Activated naive CD8-positive, alpha-beta T cell treated with anti-CD3 and anti-CD28 coated beads, Interleukin-2, amount 10 ng/mL, durations not matched to agents 7 days and 5 days (primary cell): ENCODE results near the gene COL19A1. TPM values are rescaled to one million over a fixed set of nuclear protein-coding genes. Genes with fewer than 3 reads are reported as not detected.
"Not testable (repeated sequence)": the region's sequence is repeated elsewhere in the genome, so short reads cannot be mapped to it uniquely, and the experiment has no call there.

ENCODE experiments used
- ATAC-seq: fragments of 150-1000 bp; cut with Tn5 transposase; one replicate; pipeline ENCODE4 v1.10.0; 2021; ENCODE audit warnings: low read depth, moderate library complexity
- POLR2A ChIA-PET: fragments of 350-600 bp; sonication (Branson Sonifier 250); formaldehyde crosslinking; loops from one replicate; lab custom pipeline; 2021; ENCODE audit warnings: antibody characterized with exemption; lab: Charles Lee
- DNase-seq: peaks from one replicate; pipeline ENCODE4 v3.0.0; 2021
- H3K27ac Mint-ChIP-seq: one replicate; pipeline ENCODE4 v1.8.0; 2022; ENCODE audit warnings: mild to moderate bottlenecking, mixed read lengths
- H3K27me3 Mint-ChIP-seq: one replicate; pipeline ENCODE4 v1.8.0; 2022; ENCODE audit warnings: mild to moderate bottlenecking, moderate library complexity, mixed read lengths
- H3K36me3 Mint-ChIP-seq: one replicate; pipeline ENCODE4 v1.8.0; 2021; ENCODE audit warnings: mild to moderate bottlenecking, mixed read lengths
- H3K4me1 Mint-ChIP-seq: one replicate; pipeline ENCODE4 v1.8.0; 2021; ENCODE audit warnings: mixed read lengths
- H3K4me3 Mint-ChIP-seq: one replicate; pipeline ENCODE4 v1.8.0; 2022; ENCODE audit warnings: mild to moderate bottlenecking, moderate library complexity, mixed read lengths
- H3K9me3 Mint-ChIP-seq: one replicate; pipeline ENCODE4 v1.8.0; 2021; ENCODE audit warnings: mixed read lengths
- total RNA-seq, 2 experiments: library from RNA; stranded (reverse); gene quantifications; one replicate each; pipeline ENCODE4 v1.2.3, GENCODE V29; 2021

The COL19A1 gene
- total RNA-seq, 2 experiments from 2014 or later = 0.06 TPM

- no peaks in the 10 kb centered on the region for H3K9me3 Mint-ChIP-seq
- no peaks in the 10 kb centered on the region for H3K36me3 Mint-ChIP-seq
- DNase-seq (no peak), ATAC-seq (no peak)
- H3K4me3 Mint-ChIP-seq = no peak overlapping the region
- POLR2A ChIA-PET = no interaction called here
- no peaks in the 10 kb centered on the region for H3K4me1 Mint-ChIP-seq
- H3K27ac Mint-ChIP-seq = no peak overlapping the region
- peaks cover 8% of the 10 kb centered on the region for H3K27me3 Mint-ChIP-seq
Measured at GRCh38 chr6:69935079-69935478, 68.7 kb downstream of the COL19A1 start.

GRCh38 chr6:69936674-69937363 is 70.5 kb downstream of the COL19A1 start:
- Mint-ChIP-seq H3K27ac (no peak overlapping the region), H3K27me3 (peaks cover 11% of the 10 kb centered on the region), H3K36me3 (no peaks in the 10 kb centered on the region), H3K4me3 (no peak overlapping the region), H3K9me3 (no peaks in the 10 kb centered on the region), H3K4me1 (no peaks in the 10 kb centered on the region)
- DNase-seq (no peak), ATAC-seq (no peak)
- POLR2A ChIA-PET = no interaction called here

- H3K27me3 Mint-ChIP-seq = peaks cover 11% of the 10 kb centered on the region
- H3K9me3 Mint-ChIP-seq = no peaks in the 10 kb centered on the region
- POLR2A ChIA-PET = no interaction called here
- no peaks in the 10 kb centered on the region for H3K36me3 Mint-ChIP-seq
- no peaks in the 10 kb centered on the region for H3K4me1 Mint-ChIP-seq
- ATAC-seq = no peak
- H3K27ac Mint-ChIP-seq = no peak overlapping the region
- DNase-seq = no peak
- H3K4me3 Mint-ChIP-seq = no peak overlapping the region
Measured at GRCh38 chr6:69937402-69938136, 71.2 kb downstream of the COL19A1 start.

GRCh38 chr6:69942485-69942884 is 76.1 kb downstream of the COL19A1 start:
- H3K36me3 Mint-ChIP-seq = no peaks in the 10 kb centered on the region
- ATAC-seq (no peak), DNase-seq (no peak)
- H3K27me3 Mint-ChIP-seq = peaks cover 5% of the 10 kb centered on the region
- no peak overlapping the region for H3K4me3 Mint-ChIP-seq
- no peaks in the 10 kb centered on the region for H3K9me3 Mint-ChIP-seq
- POLR2A ChIA-PET = no interaction called here
- no peak overlapping the region for H3K27ac Mint-ChIP-seq
- H3K4me1 Mint-ChIP-seq = no peaks in the 10 kb centered on the region

GRCh38 chr6:69945192-69945591 is 78.8 kb downstream of the COL19A1 start:
- POLR2A ChIA-PET = no interaction called here
- no peaks in the 10 kb centered on the region for H3K36me3 Mint-ChIP-seq

GRCh38 chr6:69948479-69949114 is 82.2 kb downstream of the COL19A1 start:
- no peaks in the 10 kb centered on the region for H3K4me1 Mint-ChIP-seq
- no peak overlapping the region for H3K4me3 Mint-ChIP-seq
- H3K27me3 Mint-ChIP-seq = peaks cover 5% of the 10 kb centered on the region
- ATAC-seq = no peak
- H3K36me3 Mint-ChIP-seq = no peaks in the 10 kb centered on the region
- no peaks in the 10 kb centered on the region for H3K9me3 Mint-ChIP-seq
- POLR2A ChIA-PET = no interaction called here
- H3K27ac Mint-ChIP-seq = no peak overlapping the region
- no peak for DNase-seq

More at GRCh38 chr6:69945192-69945591, 78.8 kb downstream of the COL19A1 start:
- H3K4me3 Mint-ChIP-seq = no peak overlapping the region
- DNase-seq (no peak), ATAC-seq (no peak)
- H3K4me1 Mint-ChIP-seq = no peaks in the 10 kb centered on the region
- no peak overlapping the region for H3K27ac Mint-ChIP-seq
- H3K9me3 Mint-ChIP-seq = no peaks in the 10 kb centered on the region
- H3K27me3 Mint-ChIP-seq = peaks cover 1% of the 10 kb centered on the region

- H3K27ac Mint-ChIP-seq = no peak overlapping the region
- no peaks in the 10 kb centered on the region for H3K9me3 Mint-ChIP-seq
- no peaks in the 10 kb centered on the region for H3K36me3 Mint-ChIP-seq
- H3K4me3 Mint-ChIP-seq = no peak overlapping the region
- H3K4me1 Mint-ChIP-seq = no peaks in the 10 kb centered on the region
- no peak for DNase-seq
- POLR2A ChIA-PET = no interaction called here
- peaks cover 5% of the 10 kb centered on the region for H3K27me3 Mint-ChIP-seq
- ATAC-seq = no peak
Measured at GRCh38 chr6:69953491-69953890, 87.1 kb downstream of the COL19A1 start.

- no peak overlapping the region for H3K4me3 Mint-ChIP-seq
- POLR2A ChIA-PET = no interaction called here
- H3K4me1 Mint-ChIP-seq = no peaks in the 10 kb centered on the region
- no peaks in the 10 kb centered on the region for H3K9me3 Mint-ChIP-seq
- ATAC-seq = no peak
- no peak for DNase-seq
- H3K27ac Mint-ChIP-seq = no peak overlapping the region
- peaks cover 5% of the 10 kb centered on the region for H3K27me3 Mint-ChIP-seq
- no peaks in the 10 kb centered on the region for H3K36me3 Mint-ChIP-seq
Measured at GRCh38 chr6:69954733-69955132, 88.4 kb downstream of the COL19A1 start.

GRCh38 chr6:69957985-69958559 is 91.7 kb downstream of the COL19A1 start:
- H3K4me3 Mint-ChIP-seq = no peak overlapping the region
- POLR2A ChIA-PET = no interaction called here

GRCh38 chr6:69958978-69959377 is 92.6 kb downstream of the COL19A1 start:
- ATAC-seq = no peak
- H3K36me3 Mint-ChIP-seq = no peaks in the 10 kb centered on the region
- H3K27me3 Mint-ChIP-seq = no peaks in the 10 kb centered on the region
- H3K4me1 Mint-ChIP-seq = no peaks in the 10 kb centered on the region
- H3K27ac Mint-ChIP-seq = no peak overlapping the region
- POLR2A ChIA-PET = no interaction called here
- DNase-seq = no peak
- no peak overlapping the region for H3K4me3 Mint-ChIP-seq
- no peaks in the 10 kb centered on the region for H3K9me3 Mint-ChIP-seq

More at GRCh38 chr6:69957985-69958559, 91.7 kb downstream of the COL19A1 start:
- Mint-ChIP-seq H3K9me3 (no peaks in the 10 kb centered on the region), H3K4me1 (no peaks in the 10 kb centered on the region), H3K27me3 (peaks cover 2% of the 10 kb centered on the region), H3K27ac (no peak overlapping the region), H3K36me3 (no peaks in the 10 kb centered on the region)
- ATAC-seq = no peak
- no peak for DNase-seq

- H3K9me3 Mint-ChIP-seq, POLR2A ChIA-PET, H3K4me3 Mint-ChIP-seq, H3K4me1 Mint-ChIP-seq, H3K36me3 Mint-ChIP-seq, H3K27ac Mint-ChIP-seq, ATAC-seq, H3K27me3 Mint-ChIP-seq, DNase-seq: not testable (repeated sequence)
Measured at GRCh38 chr6:69965974-69966373, 99.6 kb downstream of the COL19A1 start.

GRCh38 chr6:69973138-69973537 is 106.8 kb downstream of the COL19A1 start:
- H3K4me3 Mint-ChIP-seq = no peak overlapping the region
- H3K9me3 Mint-ChIP-seq = no peaks in the 10 kb centered on the region
- peaks cover 2% of the 10 kb centered on the region for H3K27me3 Mint-ChIP-seq
- ATAC-seq (no peak), DNase-seq (no peak)
- no peak overlapping the region for H3K27ac Mint-ChIP-seq
- no peaks in the 10 kb centered on the region for H3K4me1 Mint-ChIP-seq
- POLR2A ChIA-PET = no interaction called here
- H3K36me3 Mint-ChIP-seq = no peaks in the 10 kb centered on the region

- Mint-ChIP-seq H3K4me1 (no peaks in the 10 kb centered on the region), H3K27me3 (peaks cover 2% of the 10 kb centered on the region), H3K4me3 (no peak overlapping the region), H3K36me3 (no peaks in the 10 kb centered on the region), H3K27ac (no peak overlapping the region), H3K9me3 (no peaks in the 10 kb centered on the region)
- ATAC-seq (no peak), DNase-seq (no peak)
- POLR2A ChIA-PET = no interaction called here
Measured at GRCh38 chr6:69973763-69974162, 107.4 kb downstream of the COL19A1 start.
